UCSD-AML1 (cell line): ENCODE results near the gene SV2C.
A peak's percentile ranks its signal among the peaks of the same experiment; 100 is the strongest.

ENCODE experiments used
- DNase-seq: peaks from one replicate; lab custom pipeline; 2025; ENCODE audit not compliant: unreplicated experiment; lab: John Stamatoyannopoulos, UW

SV2C gene

DNA sequence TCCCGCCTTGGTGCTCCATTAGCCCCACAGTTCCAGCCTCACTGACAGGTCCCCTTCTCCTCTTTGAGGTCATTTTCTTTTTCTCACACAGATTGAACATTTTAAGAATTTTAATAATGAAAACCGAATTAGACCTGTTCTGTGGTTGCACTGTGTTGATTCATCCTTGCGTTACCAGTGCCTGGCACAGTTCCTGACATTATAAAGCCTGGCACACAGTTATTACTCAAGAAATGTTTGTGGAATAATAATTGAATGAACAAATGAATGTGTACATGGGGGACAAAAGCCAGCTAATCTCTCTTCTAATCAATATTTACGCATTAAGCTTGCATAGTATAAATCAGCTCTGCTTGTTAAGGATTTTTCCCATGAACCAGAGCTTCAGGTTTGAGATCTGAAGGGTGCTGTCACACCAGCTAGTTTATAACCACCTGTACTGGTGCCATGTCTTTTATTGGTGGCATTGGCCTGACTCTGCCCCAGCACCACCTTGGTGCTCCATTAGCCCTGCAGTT, 80.0 kb downstream of the SV2C start:
- no peak for DNase-seq

DNA sequence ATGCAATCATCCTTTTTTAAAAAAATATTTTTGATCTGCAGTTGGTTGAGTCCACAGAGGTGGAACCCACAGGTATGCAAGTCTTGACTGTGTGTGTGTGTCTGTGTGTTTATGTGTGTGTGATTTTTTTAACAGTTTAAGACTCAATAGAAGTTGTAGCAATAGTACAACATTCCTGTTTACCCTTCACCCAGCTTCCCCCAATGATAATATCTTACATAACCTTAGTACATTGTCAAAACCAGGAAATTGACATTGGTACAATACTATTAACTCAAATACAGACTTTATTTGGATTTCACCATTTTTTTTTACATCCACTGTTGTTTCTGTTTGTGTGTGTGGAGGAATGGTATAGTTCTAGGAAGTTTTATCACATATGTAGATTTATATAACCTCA, 81.8 kb downstream of the SV2C start:
- DNase-seq: no peak

DNA sequence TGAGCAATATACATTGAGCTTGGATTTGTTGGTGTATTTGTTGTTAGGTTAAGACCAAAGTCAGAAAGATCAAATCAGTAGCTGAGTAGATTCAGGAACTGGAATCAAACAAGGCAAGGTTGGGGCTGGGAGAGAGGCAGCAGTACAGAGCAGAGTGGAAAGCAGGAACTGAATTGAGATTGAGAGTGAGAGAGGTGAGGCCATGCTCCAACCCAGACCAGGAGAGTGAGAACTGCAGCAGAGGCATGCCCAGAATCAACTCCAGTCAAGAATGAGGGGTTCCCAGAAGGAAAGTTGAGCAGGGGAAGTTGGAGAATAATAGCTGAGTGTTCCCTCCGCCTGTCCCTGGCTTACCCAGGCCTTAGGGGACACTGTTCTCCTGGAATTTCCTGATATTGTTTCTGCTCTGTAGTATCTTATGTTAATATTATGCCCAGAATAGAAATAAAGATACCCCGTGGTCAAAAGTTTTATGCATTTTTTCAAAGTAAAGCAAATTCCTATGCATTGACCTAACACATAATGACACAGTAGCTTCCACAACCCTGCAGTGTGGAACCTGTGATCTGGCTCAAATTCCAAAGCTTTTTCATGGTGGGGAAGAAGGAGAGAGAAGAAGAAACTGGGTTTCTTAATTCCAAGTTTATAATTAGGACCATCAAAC, 82.7 kb downstream of the SV2C start:
- no peak for DNase-seq

DNA sequence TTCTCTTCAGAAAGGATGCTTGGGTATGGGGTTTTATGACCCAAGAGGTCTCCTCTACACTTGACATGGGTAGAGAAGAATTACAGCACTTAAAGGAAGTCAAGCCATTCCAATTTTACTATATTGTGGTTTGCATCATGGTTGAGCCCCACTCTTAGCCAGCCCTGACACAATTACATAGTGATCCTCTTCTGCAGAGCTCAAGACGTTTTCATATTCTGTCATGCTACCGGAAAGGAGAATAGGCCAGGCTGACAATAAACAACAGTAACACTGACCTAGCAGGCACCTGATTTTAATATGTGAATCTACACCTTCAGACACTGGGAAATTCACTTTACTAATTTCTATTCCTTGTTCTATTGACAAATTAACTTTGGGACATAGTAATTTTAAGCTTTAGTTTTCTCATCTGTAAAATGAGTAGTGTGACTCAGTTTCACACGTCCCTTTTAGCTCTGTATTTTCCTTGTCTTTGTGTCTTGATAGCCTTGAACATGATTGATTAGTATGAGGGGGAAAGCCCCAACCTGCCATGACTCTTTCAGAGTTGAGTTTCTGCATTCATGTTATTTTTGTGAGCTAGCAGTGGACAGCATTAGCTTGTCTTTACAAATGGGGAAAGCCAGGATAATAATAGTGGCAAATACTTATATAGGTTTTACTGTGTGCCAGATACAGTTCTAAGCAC, 83.8 kb downstream of the SV2C start:
- no peak for DNase-seq

DNA sequence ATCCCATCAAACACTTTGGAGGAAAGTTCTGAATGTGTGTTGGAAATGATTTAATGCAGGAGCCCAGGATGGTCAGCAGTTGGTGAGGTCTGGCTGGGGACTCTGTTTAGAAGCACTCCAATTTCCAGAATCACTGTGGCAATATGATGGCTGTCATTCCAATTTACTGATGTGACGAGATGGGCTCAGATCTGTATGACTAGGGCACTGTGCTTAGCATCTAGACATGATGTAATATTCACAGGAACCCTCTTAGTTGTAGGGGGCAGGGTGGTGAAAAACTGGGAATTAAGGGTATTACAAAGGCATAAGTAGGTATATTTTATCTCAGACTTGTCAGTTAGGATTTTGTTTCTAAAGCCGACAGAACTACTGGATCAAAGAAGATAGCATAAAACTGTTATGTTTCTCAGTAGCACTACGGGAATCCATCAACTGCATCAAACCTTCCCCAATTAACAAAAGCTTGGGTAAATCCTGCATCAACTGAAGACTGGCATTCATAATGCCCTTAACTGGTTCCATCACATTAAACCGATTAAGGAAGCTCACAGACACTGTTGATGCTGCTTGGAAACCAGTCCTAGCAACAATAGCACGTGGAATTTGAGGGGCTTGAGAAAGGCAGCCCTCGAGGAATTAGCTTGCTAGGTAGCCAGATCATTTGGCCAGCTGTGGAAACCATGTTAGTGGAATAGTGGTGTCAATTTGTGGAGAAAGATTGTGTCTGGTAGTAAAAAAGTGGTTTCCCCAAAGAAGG, 86.1 kb downstream of the SV2C start:
- DNase-seq: no peak

DNA sequence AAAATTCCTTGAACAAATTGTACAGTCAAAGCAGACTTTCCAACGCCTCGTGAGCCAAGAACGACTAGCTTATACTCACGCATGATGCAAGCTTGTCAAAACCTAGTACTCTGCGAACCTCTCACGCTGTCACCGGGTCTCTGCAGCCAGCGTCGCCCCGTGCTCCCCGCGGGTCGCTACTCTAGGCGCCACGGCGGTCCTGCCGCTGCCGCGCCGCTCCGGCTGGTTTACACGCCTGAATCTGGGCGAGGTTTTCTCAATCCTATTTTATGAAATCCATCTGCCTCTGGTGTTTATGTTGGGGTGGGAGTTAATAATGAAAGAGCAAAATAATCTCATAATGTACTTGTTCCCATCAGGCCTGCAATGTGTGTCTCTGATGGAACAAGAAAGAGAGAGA, 90.9 kb downstream of the SV2C start:
- DNase-seq: no peak

DNA sequence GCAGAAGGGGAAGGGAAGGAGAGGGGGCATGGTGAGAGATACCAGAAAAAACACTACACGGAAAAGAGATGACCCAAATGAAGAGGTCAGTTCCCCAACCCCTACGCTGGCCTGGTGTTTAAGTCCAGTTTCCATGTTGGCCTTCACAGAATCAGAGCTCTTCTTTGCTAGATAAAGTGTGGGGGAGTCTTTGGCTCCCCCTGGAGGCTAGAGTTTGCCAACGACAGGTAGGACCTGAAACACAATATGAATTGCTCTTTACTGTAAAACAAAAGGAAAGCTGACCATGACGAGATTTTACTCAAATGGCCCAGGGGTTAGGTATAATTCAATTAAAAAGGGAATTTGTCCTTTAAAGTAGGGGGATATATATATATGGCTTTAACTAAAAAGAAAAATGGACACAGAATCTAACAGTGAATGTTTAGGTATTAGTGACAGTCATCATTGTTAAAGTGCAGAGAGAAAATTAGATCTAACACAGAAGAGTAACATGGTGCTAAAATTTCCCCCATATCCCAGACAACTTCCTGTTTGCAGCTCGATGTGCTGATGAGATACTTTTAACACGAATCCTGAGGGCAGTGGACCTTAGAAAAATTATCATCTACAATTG, 92.0 kb downstream of the SV2C start:
- peak; percentile 30 for DNase-seq

DNA sequence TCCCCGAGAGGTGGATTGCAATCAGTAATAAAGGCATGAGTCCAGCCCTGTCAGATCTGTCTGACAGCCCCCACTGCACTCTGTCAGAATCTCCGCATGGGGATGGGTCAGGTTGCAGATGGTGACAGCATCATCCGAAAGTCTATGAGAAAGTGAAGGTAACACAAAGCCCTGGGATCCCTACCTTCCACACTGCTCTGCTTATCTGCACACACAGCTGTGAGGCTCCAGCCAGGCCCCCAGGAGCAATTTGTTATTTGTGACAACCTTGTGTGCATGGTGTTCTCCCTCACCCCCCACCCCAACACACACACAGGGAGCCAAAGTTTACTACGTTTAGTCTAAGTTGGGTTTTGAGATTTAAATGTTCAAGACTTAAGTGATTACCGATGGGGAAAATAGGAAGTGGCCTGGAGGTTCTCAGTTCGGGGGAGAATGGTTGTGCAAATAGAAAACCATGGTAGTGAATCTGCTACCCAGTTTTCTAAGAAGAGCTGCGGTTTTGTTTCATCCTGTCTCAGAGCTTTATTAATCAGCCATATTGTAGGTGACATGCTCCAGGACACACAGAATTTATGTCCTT, 92.7 kb downstream of the SV2C start:
- DNase-seq: no peak

DNA sequence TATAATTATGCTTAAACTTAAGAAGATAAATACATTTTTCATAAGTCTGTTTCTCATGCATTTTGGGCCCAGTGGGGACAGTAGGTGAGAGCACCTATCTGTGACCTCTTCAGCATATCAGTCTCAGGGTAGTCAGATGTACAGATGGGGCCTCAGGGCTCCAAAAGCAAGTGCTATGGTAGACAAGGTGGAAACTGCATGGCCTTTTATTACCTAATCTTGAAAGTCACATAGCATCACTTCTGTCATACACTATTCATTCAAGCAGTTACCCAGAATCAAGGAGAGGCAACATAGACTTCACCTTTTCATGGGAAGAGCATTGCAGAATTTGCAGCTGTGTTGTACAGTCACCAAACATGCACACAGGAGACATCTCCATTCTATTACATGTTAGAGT, 94.8 kb downstream of the SV2C start:
- DNase-seq: no peak

DNA sequence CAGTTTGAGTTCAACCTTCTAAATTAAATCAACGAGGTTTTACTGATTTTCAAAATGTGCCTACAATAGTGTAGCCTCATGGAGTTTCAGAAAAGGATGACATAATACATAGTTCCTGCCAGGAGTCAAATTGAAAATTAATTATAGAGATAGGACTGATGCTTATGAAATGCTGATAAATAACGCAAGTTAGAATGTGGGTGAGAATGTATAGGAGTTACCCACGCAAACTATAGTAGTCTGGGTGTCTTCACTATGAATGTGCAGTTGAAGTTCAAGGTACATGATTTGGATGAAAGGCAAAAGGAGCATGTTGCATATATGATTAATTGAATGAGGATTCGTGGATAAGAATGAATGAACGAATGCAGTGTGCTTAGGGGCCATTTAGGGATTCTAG, 95.7 kb downstream of the SV2C start:
- DNase-seq: no peak

DNA sequence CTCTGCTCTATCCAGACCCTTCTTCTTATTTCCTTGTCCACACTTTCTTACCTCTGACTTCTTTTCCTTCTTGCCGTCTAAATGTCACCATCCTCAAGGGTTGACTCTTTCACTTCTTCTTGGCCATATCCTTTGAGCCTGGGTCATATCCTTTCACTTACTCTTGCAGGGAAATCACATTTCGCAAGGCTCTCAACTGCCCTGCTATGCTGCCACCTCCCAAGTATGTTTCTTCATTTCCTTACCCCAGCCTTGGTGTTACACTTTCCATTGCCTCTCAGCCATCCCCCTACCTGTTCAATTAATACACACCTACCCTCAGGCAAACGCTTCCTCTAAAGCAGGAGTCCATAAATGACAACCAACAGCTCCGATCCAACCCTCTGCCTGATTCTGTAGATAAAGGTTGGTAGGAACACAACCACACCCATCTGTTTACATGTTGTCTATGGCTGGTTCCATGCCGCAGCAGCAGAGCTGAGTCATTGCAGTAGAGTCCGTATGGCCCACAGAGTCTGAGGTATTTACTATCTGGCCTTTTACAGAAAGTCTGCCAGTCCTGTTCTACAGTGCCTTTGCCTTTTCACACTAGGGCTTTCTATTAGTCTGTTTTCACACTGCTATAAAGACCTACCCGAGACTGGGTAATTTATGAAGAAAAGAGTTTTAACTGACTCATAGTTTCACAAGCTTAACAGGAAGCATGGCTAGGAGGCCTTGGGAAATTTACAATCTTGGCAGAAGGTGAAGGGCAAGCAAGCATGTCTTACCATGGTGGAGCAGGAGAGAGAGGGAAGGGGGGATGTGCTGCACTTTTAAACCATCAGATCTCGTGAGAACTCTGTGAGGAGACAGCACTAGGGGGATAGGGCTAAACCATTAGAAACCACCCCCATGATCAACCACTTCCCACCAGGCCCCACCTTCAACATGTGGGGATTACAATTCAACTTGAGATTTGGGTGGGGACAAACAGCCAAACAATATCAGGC, 97.9 kb downstream of the SV2C start:
- no peak for DNase-seq

DNA sequence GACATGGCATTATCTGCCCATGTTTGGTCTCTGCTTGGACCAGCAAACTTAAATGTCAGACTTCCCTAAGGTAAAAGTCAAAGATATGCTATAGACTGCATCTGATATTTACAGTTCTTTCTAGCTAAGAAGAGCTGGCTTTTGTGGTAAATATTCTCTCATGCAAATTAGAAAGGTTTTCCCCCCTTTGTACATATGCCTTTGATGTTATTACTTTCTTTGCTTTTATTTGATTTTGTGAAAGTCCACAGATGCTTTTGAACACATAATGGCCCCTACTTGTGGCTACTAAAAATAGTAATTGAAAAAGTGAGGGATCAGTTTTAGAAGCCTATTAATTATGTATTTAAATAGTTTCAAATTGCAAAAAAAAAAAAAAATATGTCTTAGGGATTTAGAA, 104.2 kb downstream of the SV2C start:
- DNase-seq: no peak

DNA sequence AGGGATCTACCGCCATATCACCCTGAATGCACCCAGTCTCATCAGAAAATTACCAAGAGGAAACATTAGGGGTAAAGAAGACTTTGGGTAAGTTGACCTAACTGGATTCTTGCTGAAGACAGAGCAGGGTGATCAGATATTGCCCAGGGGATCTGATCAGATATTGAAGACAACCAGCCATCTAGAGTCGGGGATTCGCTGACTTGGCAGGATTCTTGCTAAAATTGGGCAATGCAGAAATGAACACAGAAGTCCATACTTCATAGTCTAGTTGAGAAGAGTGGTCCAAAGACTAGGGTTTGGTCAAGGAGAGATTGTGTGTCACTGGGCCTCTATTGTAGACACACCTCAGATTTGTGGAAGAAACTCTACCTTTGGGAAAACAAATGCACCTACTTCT, 107.2 kb downstream of the SV2C start:
- no peak for DNase-seq

DNA sequence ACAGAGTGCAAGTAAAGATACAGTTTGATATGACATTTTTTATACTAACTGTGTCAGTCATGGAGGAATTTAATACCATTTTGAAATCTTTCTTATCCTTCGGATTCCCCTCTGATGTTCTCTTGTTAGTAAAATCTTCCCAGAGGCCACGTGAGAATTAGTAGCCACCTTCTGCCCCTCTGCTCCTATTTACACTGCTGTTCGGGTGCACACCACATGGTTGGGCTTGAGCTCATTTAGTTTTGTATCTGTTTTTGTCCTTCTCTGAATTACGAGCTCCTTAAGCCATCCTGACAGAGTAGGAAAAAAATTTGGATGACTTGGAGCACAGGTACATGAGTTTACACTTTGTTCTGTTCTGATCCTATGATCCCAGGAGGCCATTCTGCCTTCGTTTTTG, 109.7 kb downstream of the SV2C start:
- DNase-seq: no peak

DNA sequence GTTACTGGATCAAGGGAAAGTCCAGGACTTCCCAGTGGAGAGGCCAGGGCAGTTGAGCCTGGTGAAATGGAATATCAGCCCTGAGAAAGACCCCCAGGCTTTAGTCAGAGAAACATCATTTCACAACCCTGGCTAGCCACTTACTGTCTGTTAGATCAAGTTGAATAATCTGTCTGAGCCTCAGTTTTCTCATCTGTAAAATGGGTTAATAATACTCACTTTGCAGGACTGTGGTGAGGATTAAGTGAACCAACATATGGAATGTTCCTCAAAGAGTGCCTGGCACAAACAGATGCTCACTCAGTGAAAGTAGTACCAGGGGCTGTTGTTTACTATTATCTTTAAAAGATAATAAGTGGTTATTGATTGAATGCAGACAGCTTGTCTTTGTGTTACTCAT, 110.5 kb downstream of the SV2C start:
- no peak for DNase-seq

DNA sequence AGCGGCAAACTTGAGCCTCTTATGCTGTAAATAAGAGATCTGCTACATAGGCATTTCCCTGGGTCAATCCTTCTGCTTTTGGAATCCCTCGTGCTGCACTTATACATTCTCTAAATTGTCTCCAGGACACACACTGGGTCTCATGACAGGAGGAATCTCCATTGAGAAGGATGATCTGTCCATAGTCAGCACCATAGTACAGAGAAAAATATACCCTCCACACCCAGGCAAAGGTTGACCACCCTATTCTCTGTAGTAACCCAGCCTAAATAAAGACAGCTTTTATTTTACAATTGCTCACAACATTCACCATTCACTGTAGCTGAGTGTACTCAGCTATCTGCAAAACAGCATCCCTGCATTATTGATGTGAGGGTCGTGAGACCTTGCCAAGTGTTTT, 111.2 kb downstream of the SV2C start:
- DNase-seq: no peak

DNA sequence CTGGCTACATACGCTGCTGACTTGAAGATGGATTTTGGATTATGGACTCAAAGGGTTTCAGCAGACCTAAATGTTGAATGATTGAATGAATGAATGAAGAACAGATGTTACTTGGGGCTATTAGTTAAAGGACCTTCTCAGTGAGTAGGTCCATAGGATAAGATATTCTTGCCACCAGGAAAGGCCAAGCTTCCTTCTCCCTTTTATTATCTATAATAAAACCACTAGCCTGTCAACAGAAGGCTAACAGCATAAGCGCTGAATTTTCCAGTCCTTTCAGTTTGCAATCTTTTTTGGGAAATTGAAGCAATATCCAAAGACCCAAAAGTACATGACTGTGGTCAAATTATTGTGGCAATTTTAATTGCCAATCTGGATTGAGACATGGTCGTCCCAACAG, 113.3 kb downstream of the SV2C start:
- DNase-seq: no peak

DNA sequence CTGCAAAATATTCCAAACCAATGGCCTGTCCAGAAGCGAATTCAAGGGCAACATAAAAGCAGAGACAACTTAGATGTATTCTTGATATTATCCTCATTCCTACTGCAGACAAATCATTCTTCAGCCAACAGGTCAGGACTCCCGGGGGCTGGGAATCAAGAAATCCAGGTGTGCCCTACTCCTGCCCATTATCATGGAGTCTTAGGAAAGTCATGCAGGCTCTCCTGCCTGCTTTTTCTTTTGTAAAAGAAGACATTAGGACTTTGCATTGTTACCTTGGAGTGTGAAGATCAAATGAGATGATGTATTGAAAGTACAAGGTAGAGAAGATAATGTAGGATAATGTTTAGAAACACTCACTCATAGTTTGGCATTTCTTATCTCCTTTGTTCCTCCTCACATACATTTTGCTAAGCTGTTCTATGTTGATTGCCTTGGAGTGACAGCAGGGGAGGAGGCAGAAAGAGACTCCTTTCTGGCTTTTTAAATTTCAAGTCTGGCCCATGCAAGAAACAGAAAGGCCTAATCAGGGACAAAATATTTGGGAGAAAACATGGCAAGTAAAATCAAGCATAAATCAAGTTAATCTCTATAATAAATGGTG, 113.8 kb downstream of the SV2C start:
- DNase-seq: no peak

DNA sequence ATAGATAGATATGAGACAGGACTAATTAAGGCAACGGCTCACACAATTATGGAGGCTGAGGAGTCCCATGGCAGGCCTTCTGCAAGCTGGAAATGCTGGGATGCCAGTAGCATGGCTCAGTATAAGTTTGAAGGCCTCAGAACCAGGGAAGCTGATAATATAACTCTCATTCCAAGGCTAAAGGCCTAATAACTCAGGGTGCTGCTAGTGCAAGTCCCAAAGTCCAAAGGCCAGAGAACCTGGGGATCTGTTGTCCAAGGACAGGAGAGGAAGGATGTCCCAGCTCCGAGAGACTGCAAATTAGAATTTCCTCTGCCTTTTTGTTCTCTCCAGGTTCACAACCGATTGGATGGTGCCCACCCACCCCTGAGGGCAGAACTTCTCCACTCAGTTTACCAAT, 114.5 kb downstream of the SV2C start:
- DNase-seq: no peak
